Endothelial cell of umbilical vein (primary cell): ENCODE data around the gene CNDP1. TPM values are rescaled to one million over a fixed set of nuclear protein-coding genes. Genes with fewer than 3 reads are reported as not detected.
A peak's percentile ranks its signal among the peaks of the same experiment; 100 is the strongest.

Source experiments
- BruUV-seq: library from RNA; stranded (reverse); fragments of 400-500 nt; replicated peaks from 2 replicates; lab custom pipeline; 2021; lab: Mats Ljungman, UMichigan
- CTCF ChIA-PET: fragments of 300-600, 350-600 bp; sonication (Branson Sonifier 250); formaldehyde crosslinking; loops from one replicate; lab custom pipeline; 2021; ENCODE audit warnings: antibody characterized with exemption, inconsistent platforms; lab: Charles Lee
- POLR2A ChIA-PET: fragments of 300-600, 350-600 bp; sonication (Branson Sonifier 250); formaldehyde crosslinking; loops from one replicate; lab custom pipeline; 2021; ENCODE audit warnings: antibody characterized with exemption, inconsistent platforms; lab: Charles Lee
- DNase-seq: peaks from one replicate; pipeline ENCODE4 v3.0.0-alpha.2; 2011; ENCODE audit warnings: low read depth, low spot score
- FAIRE-seq: peaks from 2 replicates; lab custom pipeline; 2011; peaks lifted over from hg19 to GRCh38; lab: Jason Lieb, UNC
- H2AFZ ChIP-seq: 2 replicates; pipeline ENCODE4 v1.6.0; 2012; ENCODE audit warnings: low read depth, low read length, control low read depth, inconsistent platforms
- H3K27ac ChIP-seq: 2 replicates; pipeline ENCODE4 v1.5.1; 2011; ENCODE audit warnings: low read depth, mild to moderate bottlenecking, control low read depth, low read length, moderate library complexity; ENCODE audit not compliant: insufficient read depth
- H3K27me3 ChIP-seq, 2 experiments: 2 replicates each; pipeline versions ENCODE4 v1.6.0 to v1.6.1; 2011; ENCODE audit warnings: low read length in 2 of 2, mixed read lengths in 1 of 2; ENCODE audit not compliant: control insufficient read depth in 2 of 2, insufficient read depth in 2 of 2
- H3K36me3 ChIP-seq, 2 experiments: 2 replicates in 1 of 2; 3 replicates in 1 of 2; pipeline ENCODE4 v1.5.1; 2011; ENCODE audit warnings: low read length in 2 of 2, mild to moderate bottlenecking in 1 of 2, moderate library complexity in 1 of 2; ENCODE audit not compliant: control insufficient read depth in 2 of 2, insufficient read depth in 2 of 2; ENCODE audit errors: extremely low read depth in 1 of 2
- H3K4me1 ChIP-seq: 3 replicates; pipeline ENCODE4 v1.5.1; 2011; ENCODE audit warnings: mild to moderate bottlenecking, low read length; ENCODE audit not compliant: control insufficient read depth, insufficient read depth; ENCODE audit errors: extremely low read depth
- H3K4me2 ChIP-seq: 2 replicates; pipeline ENCODE4 v1.6.1; 2011; ENCODE audit warnings: low read length, control low read depth, mixed read lengths; ENCODE audit not compliant: insufficient read depth
- H3K4me3 ChIP-seq, 3 experiments: fragments of 200-600 bp in 1 of 3; sonication (generic), shearing (Covaris generic) in 1 of 3; replicated peaks in 1 of 3; 2 replicates each; pipeline ENCODE4 v1.5.1; 2011 to 2016; ENCODE audit warnings: control low read depth in 3 of 3, low read length in 3 of 3, mild to moderate bottlenecking in 2 of 3, inconsistent platforms in 1 of 3, low read depth in 1 of 3, moderate library complexity in 1 of 3; ENCODE audit not compliant: insufficient read depth in 1 of 3
- H3K79me2 ChIP-seq: 2 replicates; pipeline ENCODE4 v1.6.0; 2012; ENCODE audit warnings: low read length, inconsistent platforms; ENCODE audit not compliant: control insufficient read depth, insufficient read depth
- H3K9ac ChIP-seq: replicated peaks from 2 replicates; pipeline ENCODE3; 2011; ENCODE audit warnings: low read length, control low read depth; ENCODE audit not compliant: insufficient read depth; ENCODE audit errors: extremely low read depth
- H3K9me1 ChIP-seq: replicated peaks from 3 replicates; pipeline ENCODE4 v1.6.0; 2011; ENCODE audit warnings: mild to moderate bottlenecking, low read length; ENCODE audit not compliant: control insufficient read depth, insufficient read depth; ENCODE audit errors: extremely low read depth
- H3K9me3 ChIP-seq: replicated peaks from 2 replicates; pipeline ENCODE4 v1.5.1; 2012; ENCODE audit warnings: low read length, inconsistent platforms; ENCODE audit not compliant: control insufficient read depth, insufficient read depth
- H4K20me1 ChIP-seq: replicated peaks from 2 replicates; pipeline ENCODE3; 2011; ENCODE audit warnings: mild to moderate bottlenecking, low read length; ENCODE audit not compliant: control insufficient read depth, insufficient read depth; ENCODE audit errors: extremely low read depth
- FOS ChIP-seq: IDR thresholded peaks from 2 replicates; pipeline ENCODE4 v1.6.1; 2011; ENCODE audit warnings: mild to moderate bottlenecking, low read length, moderate library complexity, borderline replicate concordance; ENCODE audit not compliant: insufficient read depth
- GATA2 ChIP-seq: IDR thresholded peaks from 2 replicates; pipeline ENCODE4 v1.7.0; 2011; ENCODE audit warnings: low read depth, mild to moderate bottlenecking, moderate library complexity, mixed read lengths, low read length; ENCODE audit not compliant: insufficient read length, insufficient read depth
- JUN ChIP-seq: IDR thresholded peaks from 2 replicates; pipeline ENCODE4 v1.6.1; 2011; ENCODE audit warnings: borderline replicate concordance, low read depth; ENCODE audit not compliant: insufficient read length, insufficient read depth
- MYC ChIP-seq: IDR thresholded peaks from one replicate; pipeline ENCODE4 v1.6.1; 2011; ENCODE audit warnings: mild to moderate bottlenecking, low read depth, low read length
- POLR2A ChIP-seq: IDR thresholded peaks from 2 replicates; pipeline ENCODE4 v1.6.1; 2012; ENCODE audit warnings: low read depth, mild to moderate bottlenecking, control low read depth, low read length
- dilution Hi-C: fragments of 300-500 bp; cut with MboI; formaldehyde crosslinking; loops from one replicate; pipeline ENCODE4 v1.15.0; 2019; ENCODE audit warnings: low sequenced_read_pairs; ENCODE audit not compliant: extremely low pct_ligation_motif_present
- intact Hi-C: fragments of 100-400 bp; cut with micrococcal nuclease; formaldehyde crosslinking; loops from one replicate; pipeline ENCODE4 v1.10.0; 2022
- polyA plus RNA-seq, 4 experiments: library from polyadenylated mRNA; depleted of rRNA in 3 of 4; stranded (reverse) in 3 of 4; unstranded in 1 of 4; fragments of >200 nt; gene quantifications; 2 replicates each; pipeline versions ENCODE4 v1.2.1 to v1.2.3, GENCODE V29; 2011 to 2012; ENCODE audit warnings: missing spikeins in 1 of 4
- total RNA-seq: library from RNA; stranded (reverse); gene quantifications from 2 replicates; pipeline ENCODE4 v1.2.3, GENCODE V29; 2021
- TF ChIP-seq, protein P1 (sequence below): IDR thresholded peaks from 2 replicates; pipeline ENCODE4 v1.6.1; 2011; ENCODE audit not compliant: insufficient read depth, insufficient read length

Gene CNDP1
- total and polyA plus RNA-seq, 2 donors (not counting 3 experiments of a cell fraction or from before 2014, with no cell fraction given): not detected

DNA sequence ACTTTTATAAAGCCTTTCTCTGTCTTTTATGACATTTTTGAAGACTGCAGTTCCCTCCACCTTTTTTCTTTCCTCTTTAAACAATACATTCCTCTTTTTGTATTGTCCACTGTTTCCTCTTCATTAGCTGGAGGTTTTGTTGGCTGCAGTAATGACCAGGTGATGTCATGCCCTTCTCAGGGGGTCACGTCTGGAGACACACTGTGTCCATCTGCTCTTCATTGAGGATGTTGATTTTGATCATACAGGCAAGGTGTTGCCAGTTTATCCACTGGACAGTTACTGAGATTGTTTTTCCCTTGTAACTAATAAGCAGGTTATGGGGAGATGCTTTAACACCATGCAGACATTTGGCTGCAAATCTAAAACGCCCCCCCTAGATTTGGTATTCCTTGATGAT, 83.2 kb downstream of the CNDP1 start:
- no peaks in the 10 kb centered on the region for H3K9me3 ChIP-seq
- H3K4me3 ChIP-seq: no peak overlapping the region
- FAIRE-seq (no peak), DNase-seq (peak; percentile 33)
- H2AFZ ChIP-seq: no peak overlapping the region
- H3K9me1 ChIP-seq: no peaks in the 10 kb centered on the region
- TF ChIP-seq JUN (no peak), MYC (no peak), GATA2 (no peak), FOS (no peak)
- no peaks in the 10 kb centered on the region for H3K36me3 ChIP-seq
- peaks cover 14% of the 10 kb centered on the region for H3K79me2 ChIP-seq
- no peak overlapping the region for H3K4me2 ChIP-seq
- intact Hi-C loops: no loop called here
- H3K9ac ChIP-seq: no peak overlapping the region
- no peaks in the 10 kb centered on the region for H3K27me3 ChIP-seq
- H4K20me1 ChIP-seq: no peaks in the 10 kb centered on the region
- dilution Hi-C loops: no loop called here
- BruUV-seq: no TSS peak
- H3K4me1 ChIP-seq: no peaks in the 10 kb centered on the region
- no peak overlapping the region for H3K27ac ChIP-seq
- ChIA-PET POLR2A (no interaction called here), CTCF (no interaction called here)

GRCh38 chr18:74622072-74622471, 87.8 kb downstream of the CNDP1 start:
- Histone ChIP-seq H3K4me3 (no peak overlapping the region), H3K36me3 (no peaks in the 10 kb centered on the region), H3K9me3 (no peaks in the 10 kb centered on the region), H3K27me3 (no peaks in the 10 kb centered on the region), H2AFZ (no peak overlapping the region), H3K9ac (no peak overlapping the region), H3K9me1 (no peaks in the 10 kb centered on the region), H3K79me2 (peaks cover 8% of the 10 kb centered on the region), H4K20me1 (no peaks in the 10 kb centered on the region), H3K4me1 (no peaks in the 10 kb centered on the region), H3K4me2 (no peak overlapping the region), H3K27ac (no peak overlapping the region)
- dilution Hi-C loops: no loop called here
- intact Hi-C loops: loop anchor here (10.0 kb wide), 1 partner anchor 1723 kb away; no protein-coding TSS in a partner anchor
- DNase-seq (no peak), FAIRE-seq (no peak)
- TF ChIP-seq, protein P1, sequence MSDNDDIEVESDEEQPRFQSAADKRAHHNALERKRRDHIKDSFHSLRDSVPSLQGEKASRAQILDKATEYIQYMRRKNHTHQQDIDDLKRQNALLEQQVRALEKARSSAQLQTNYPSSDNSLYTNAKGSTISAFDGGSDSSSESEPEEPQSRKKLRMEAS: no peak
- TF ChIP-seq POLR2A: no peak
- CTCF ChIA-PET: no interaction called here
- BruUV-seq: no TSS peak
- POLR2A ChIA-PET: no interaction called here
